DND-41 (cell line): ENCODE data around the gene ZNF69.
"Not testable (repeated sequence)": the region's sequence is repeated elsewhere in the genome, so short reads cannot be mapped to it uniquely, and the experiment has no call there.

Experiments used
- ATAC-seq: fragments of 200-7000 bp; cut with Tn5 transposase; 3 replicates; pipeline ENCODE4 v1.9.1; 2021; ENCODE audit warnings: low read depth; ENCODE audit not compliant: insufficient read depth
- DNase-seq: peaks from one replicate; pipeline ENCODE4 v3.0.0-alpha.2; 2020
- H2AFZ ChIP-seq: 2 replicates; pipeline ENCODE4 v1.6.0; 2012; ENCODE audit warnings: low read depth, low read length
- H3K27ac ChIP-seq: 2 replicates; pipeline ENCODE4 v1.5.1; 2012; ENCODE audit warnings: low read length, inconsistent platforms
- H3K27me3 ChIP-seq: fragments of 200-600 bp; sonication (generic); 2 replicates; pipeline ENCODE4 v1.6.0; 2012; ENCODE audit warnings: low read length, mild to moderate bottlenecking, inconsistent platforms; ENCODE audit not compliant: insufficient read depth, poor library complexity
- H3K36me3 ChIP-seq: 2 replicates; pipeline ENCODE4 v1.5.1; 2012; ENCODE audit warnings: low read length, inconsistent platforms; ENCODE audit not compliant: insufficient read depth
- H3K4me1 ChIP-seq: 2 replicates; pipeline ENCODE4 v1.5.1; 2012; ENCODE audit warnings: mild to moderate bottlenecking, low read length; ENCODE audit not compliant: insufficient read depth
- H3K4me2 ChIP-seq: 2 replicates; pipeline ENCODE4 v1.6.0; 2012; ENCODE audit warnings: mild to moderate bottlenecking, moderate library complexity, low read length, inconsistent platforms; ENCODE audit not compliant: insufficient read depth
- H3K4me3 ChIP-seq, 2 experiments: fragments of 200-600 bp in 1 of 2; shearing (Covaris generic) in 1 of 2; 2 replicates each; pipeline ENCODE4 v1.5.1; 2012 to 2016; ENCODE audit warnings: inconsistent platforms in 2 of 2, low read length in 2 of 2, mild to moderate bottlenecking in 2 of 2, low read depth in 1 of 2, moderate library complexity in 1 of 2
- H3K79me2 ChIP-seq: 2 replicates; pipeline ENCODE4 v1.6.0; 2012; ENCODE audit warnings: low read length, inconsistent platforms; ENCODE audit not compliant: insufficient read depth
- H3K9ac ChIP-seq: 2 replicates; pipeline ENCODE4 v1.6.0; 2012; ENCODE audit warnings: low read depth, mild to moderate bottlenecking, inconsistent platforms, low read length, moderate library complexity
- H3K9me3 ChIP-seq: 2 replicates; pipeline ENCODE4 v1.5.1; 2012; ENCODE audit warnings: low read length, moderate library complexity, mild to moderate bottlenecking, inconsistent platforms; ENCODE audit not compliant: insufficient read depth, severe bottlenecking
- H4K20me1 ChIP-seq: 2 replicates; pipeline ENCODE4 v1.6.0; 2012; ENCODE audit warnings: low read length; ENCODE audit not compliant: insufficient read depth
- CTCF ChIP-seq: IDR thresholded peaks from 2 replicates; pipeline ENCODE4 v1.5.1; 2012; ENCODE audit warnings: borderline replicate concordance, low read length, moderate library complexity, mild to moderate bottlenecking; ENCODE audit not compliant: poor library complexity, severe bottlenecking; ENCODE audit errors: extremely low read depth
- EZH2 ChIP-seq: IDR thresholded peaks from 3 replicates; pipeline ENCODE4 v1.6.1; 2012; ENCODE audit warnings: borderline replicate concordance, low read depth, mild to moderate bottlenecking, moderate library complexity, low read length, inconsistent platforms; ENCODE audit not compliant: severe bottlenecking

The ZNF69 gene

GRCh38 chr19:11905928-11906327 is 18.3 kb downstream of the ZNF69 start:
- TF ChIP-seq EZH2 (no peak), CTCF (no peak)
- no peak for DNase-seq
- H3K4me3 ChIP-seq, result no peak overlapping the region; a peak in 1 of 4 replicates
- H3K36me3 ChIP-seq, result peaks cover 35% of the 10 kb centered on the region
- no peaks in the 10 kb centered on the region for H4K20me1 ChIP-seq
- no peak overlapping the region for H2AFZ ChIP-seq
- no peaks in the 10 kb centered on the region for H3K27me3 ChIP-seq
- H3K4me2 ChIP-seq, result no peak overlapping the region
- H3K9ac ChIP-seq, result no peak overlapping the region
- ATAC-seq, result no peak
- no peak overlapping the region for H3K27ac ChIP-seq
- H3K9me3 ChIP-seq, result peaks cover 20% of the 10 kb centered on the region
- H3K79me2 ChIP-seq, result no peaks in the 10 kb centered on the region
- H3K4me1 ChIP-seq, result no peaks in the 10 kb centered on the region

DNA sequence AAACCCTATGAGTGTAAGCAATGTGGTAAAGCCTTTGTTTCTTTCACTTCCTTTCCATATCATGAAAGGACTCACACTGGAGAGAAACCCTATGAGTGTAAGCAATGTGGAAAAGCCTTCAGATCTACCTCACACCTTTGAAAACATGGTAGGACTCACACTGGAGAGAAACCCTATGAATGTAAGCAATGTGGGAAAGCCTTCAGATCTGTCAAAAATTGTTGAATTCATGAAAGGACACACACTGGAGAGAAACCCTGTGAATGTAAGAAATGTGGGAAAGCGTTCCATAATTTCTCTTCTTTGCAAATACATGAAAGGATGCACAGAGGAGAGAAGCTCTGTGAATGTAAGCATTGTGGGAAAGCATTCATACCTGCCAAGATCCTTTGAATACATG is 24.4 kb downstream of the ZNF69 start:
- peaks cover 13% of the 10 kb centered on the region for H3K9me3 ChIP-seq
- H2AFZ ChIP-seq, H3K9ac ChIP-seq, H3K4me1 ChIP-seq, H3K79me2 ChIP-seq, DNase-seq, H3K27me3 ChIP-seq, H3K4me3 ChIP-seq, H3K36me3 ChIP-seq, H4K20me1 ChIP-seq, ATAC-seq, H3K4me2 ChIP-seq, H3K27ac ChIP-seq: not testable (repeated sequence)

GRCh38 chr19:11914417-11915051 is 27.0 kb downstream of the ZNF69 start:
- not testable (repeated sequence) for H3K4me1 ChIP-seq, DNase-seq, H3K27me3 ChIP-seq, H3K4me3 ChIP-seq, H2AFZ ChIP-seq, H3K27ac ChIP-seq, H3K4me2 ChIP-seq, H3K36me3 ChIP-seq, H3K79me2 ChIP-seq, H3K9ac ChIP-seq, H4K20me1 ChIP-seq, ATAC-seq
- H3K9me3 ChIP-seq, result peaks cover 13% of the 10 kb centered on the region

- H3K9me3 ChIP-seq, result no peaks in the 10 kb centered on the region
- H3K4me1 ChIP-seq, result peaks cover 30% of the 10 kb centered on the region
- no peaks in the 10 kb centered on the region for H4K20me1 ChIP-seq
- peaks cover 2% of the 10 kb centered on the region; the same call in 1 of the 2 replicates for H3K36me3 ChIP-seq
- no peak overlapping the region for H3K27ac ChIP-seq
- ATAC-seq, result no peak
- no peak overlapping the region for H3K4me3 ChIP-seq
- no peak overlapping the region for H2AFZ ChIP-seq
- no peaks in the 10 kb centered on the region for H3K27me3 ChIP-seq
- peaks cover 21% of the 10 kb centered on the region for H3K79me2 ChIP-seq
- no peak overlapping the region for H3K9ac ChIP-seq
- TF ChIP-seq CTCF, result no peak
- no peak overlapping the region for H3K4me2 ChIP-seq
- no peak for DNase-seq
Observed at GRCh38 chr19:11921852-11922495, 34.4 kb downstream of the ZNF69 start.
